BLaER1 treated with 17β-estradiol and CSF1 and Interleukin-3, amounts not matched to agents 10 nM and 100 nM (cell line): ENCODE measurements around the gene NEDD4L.

Source experiments
- H3K27ac ChIP-seq, 11 experiments: shearing (Covaris generic); formaldehyde crosslinking; 2 replicates each; pipeline ENCODE4 v1.8.1; 2022
- H3K27me3 ChIP-seq, 11 experiments: shearing (Covaris generic); formaldehyde crosslinking; 2 replicates each; pipeline ENCODE4 v1.8.1; 2022
- H3K36me3 ChIP-seq, 11 experiments: shearing (Covaris generic); formaldehyde crosslinking; 2 replicates each; pipeline ENCODE4 v1.8.1; 2022
- H3K4me1 ChIP-seq, 10 experiments: shearing (Covaris generic); formaldehyde crosslinking; 2 replicates each; pipeline ENCODE4 v1.8.1; 2022
- H3K4me2 ChIP-seq, 11 experiments: shearing (Covaris generic); formaldehyde crosslinking; 2 replicates each; pipeline ENCODE4 v1.8.1; 2022
- H3K4me3 ChIP-seq, 10 experiments: shearing (Covaris generic); formaldehyde crosslinking; 2 replicates each; pipeline ENCODE4 v1.8.1; 2022
- H3K9ac ChIP-seq, 11 experiments: shearing (Covaris generic); formaldehyde crosslinking; 2 replicates each; pipeline ENCODE4 v1.8.1; 2022
- H3K9me3 ChIP-seq, 11 experiments: shearing (Covaris generic); formaldehyde crosslinking; replicated peaks in 1 of 11; 2 replicates each; pipeline ENCODE4 v1.8.1; 2022
- H4K20me1 ChIP-seq, 11 experiments: shearing (Covaris generic); formaldehyde crosslinking; 2 replicates each; pipeline ENCODE4 v1.8.1; 2022
- Cebpa-rat ChIP-seq, 11 experiments: shearing (Covaris generic); IDR thresholded peaks; 2 replicates each; pipeline ENCODE4 v1.8.1; 2022

NEDD4L gene

DNA sequence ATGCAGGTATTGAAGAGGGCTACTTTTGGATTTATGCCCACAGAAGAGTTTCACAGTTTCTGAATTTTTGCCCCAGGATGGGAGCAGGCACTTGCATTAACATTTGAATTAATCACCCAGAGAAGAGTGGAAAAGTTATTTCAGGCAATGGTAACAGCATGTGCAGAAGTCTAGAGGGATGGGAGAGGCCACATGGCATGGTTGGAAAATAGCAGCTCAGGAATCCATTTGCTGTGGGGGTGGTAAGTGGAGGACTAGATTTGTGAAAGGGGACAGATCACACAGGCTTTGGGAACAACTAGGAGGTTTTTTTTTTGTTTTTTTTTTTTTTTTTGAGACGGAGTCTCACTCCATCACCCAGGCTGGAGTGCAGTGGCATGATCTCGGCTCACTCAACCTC is 65.2 kb downstream of the NEDD4L start:
- Histone ChIP-seq H4K20me1 (peaks cover 0 to 88% (median 6%) of the 10 kb centered on the region in 11 experiments; a peak in 10 of 22 replicates), H3K4me2 (no peak overlapping the region), H3K27me3 (no peaks in the 10 kb centered on the region), H3K4me1 (peaks cover 4 to 19% (median 8%) of the 10 kb centered on the region in 10 experiments; a peak in 15 of 20 replicates), H3K27ac (no peak overlapping the region), H3K36me3 (0 out of 22 replicates have a peak, but pooled peaks cover 0 to 3% (median 0%) of the 10 kb centered on the region in 11 experiments), H3K9me3 (no peaks in the 10 kb centered on the region), H3K9ac (no peak overlapping the region), H3K4me3 (no peak overlapping the region)
- no peak for TF ChIP-seq Cebpa-rat (IDR thresholded peaks at IDR 0.05)

GRCh38 chr18:58110398-58110797 is 66.4 kb downstream of the NEDD4L start:
- no peak for TF ChIP-seq Cebpa-rat (IDR thresholded peaks at IDR 0.05)
- H3K4me1 ChIP-seq: peaks cover 4 to 19% (median 8%) of the 10 kb centered on the region in 10 experiments; a peak in 14 of 20 replicates

GRCh38 chr18:58112174-58112573 is 68.1 kb downstream of the NEDD4L start:
- peaks cover 4 to 22% (median 9%) of the 10 kb centered on the region in 10 experiments; a peak in 14 of 20 replicates for H3K4me1 ChIP-seq
- H3K27ac ChIP-seq: no peak overlapping the region
- H3K27me3 ChIP-seq: no peaks in the 10 kb centered on the region
- TF ChIP-seq Cebpa-rat (IDR thresholded peaks at IDR 0.05): no peak
- no peak overlapping the region for H3K4me3 ChIP-seq
- no peaks in the 10 kb centered on the region for H3K9me3 ChIP-seq
- H3K4me2 ChIP-seq: no peak overlapping the region
- H3K36me3 ChIP-seq: 0 out of 22 replicates have a peak, but pooled peaks cover 0 to 3% (median 0%) of the 10 kb centered on the region in 11 experiments
- no peak overlapping the region for H3K9ac ChIP-seq
- H4K20me1 ChIP-seq: peaks cover 0 to 92% (median 13%) of the 10 kb centered on the region in 11 experiments; a peak in 13 of 22 replicates

More at GRCh38 chr18:58110398-58110797, 66.4 kb downstream of the NEDD4L start:
- H3K9ac ChIP-seq: no peak overlapping the region
- H3K4me2 ChIP-seq: no peak overlapping the region
- peaks cover 0 to 92% (median 11%) of the 10 kb centered on the region in 11 experiments; a peak in 12 of 22 replicates for H4K20me1 ChIP-seq
- 0 out of 22 replicates have a peak, but pooled peaks cover 0 to 3% (median 0%) of the 10 kb centered on the region in 11 experiments for H3K36me3 ChIP-seq
- no peaks in the 10 kb centered on the region for H3K9me3 ChIP-seq
- H3K4me3 ChIP-seq: no peak overlapping the region
- no peak overlapping the region for H3K27ac ChIP-seq
- H3K27me3 ChIP-seq: no peaks in the 10 kb centered on the region

DNA sequence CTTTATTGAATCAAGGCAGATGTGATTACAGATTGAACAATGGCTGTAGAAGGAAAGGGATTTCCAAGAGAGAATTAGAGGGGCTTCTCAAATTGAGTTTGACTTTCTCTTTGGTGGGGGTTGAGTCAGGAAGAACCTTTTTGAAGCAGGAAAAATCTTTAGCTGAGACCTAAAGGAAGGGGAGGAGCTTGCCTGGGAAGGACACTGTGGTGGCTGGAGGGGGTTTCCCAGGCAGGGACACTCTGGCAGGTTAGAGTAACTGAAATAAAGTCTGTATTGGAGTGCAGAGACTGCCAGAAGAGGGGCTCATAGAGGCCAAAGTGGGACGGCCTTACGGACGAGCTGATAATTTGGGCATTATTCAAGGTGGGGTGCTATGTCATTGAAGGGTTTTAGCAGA is 69.3 kb downstream of the NEDD4L start:
- no peak overlapping the region for H3K9ac ChIP-seq
- H3K9me3 ChIP-seq: no peaks in the 10 kb centered on the region
- H3K4me1 ChIP-seq: peaks cover 15 to 33% (median 20%) of the 10 kb centered on the region in 10 experiments
- no peak for TF ChIP-seq Cebpa-rat (IDR thresholded peaks at IDR 0.05)
- H3K36me3 ChIP-seq: 0 out of 22 replicates have a peak, but pooled peaks cover 0 to 3% (median 0%) of the 10 kb centered on the region in 11 experiments
- H3K27ac ChIP-seq: no peak overlapping the region
- peaks cover 0 to 92% (median 14%) of the 10 kb centered on the region in 11 experiments; a peak in 13 of 22 replicates for H4K20me1 ChIP-seq
- H3K4me3 ChIP-seq: no peak overlapping the region
- H3K4me2 ChIP-seq: peak overlapping the region in 10 of 11 experiments; percentile 10 to 45 (median 27); a peak in 9 of 22 replicates
- H3K27me3 ChIP-seq: no peaks in the 10 kb centered on the region

- H3K27ac ChIP-seq: no peak overlapping the region
- H4K20me1 ChIP-seq: peaks cover 0 to 91% (median 18%) of the 10 kb centered on the region in 11 experiments; a peak in 14 of 22 replicates
- H3K4me1 ChIP-seq: peaks cover 25 to 48% (median 31%) of the 10 kb centered on the region in 10 experiments
Observed at GRCh38 chr18:58114766-58115165, 70.7 kb downstream of the NEDD4L start.

DNA sequence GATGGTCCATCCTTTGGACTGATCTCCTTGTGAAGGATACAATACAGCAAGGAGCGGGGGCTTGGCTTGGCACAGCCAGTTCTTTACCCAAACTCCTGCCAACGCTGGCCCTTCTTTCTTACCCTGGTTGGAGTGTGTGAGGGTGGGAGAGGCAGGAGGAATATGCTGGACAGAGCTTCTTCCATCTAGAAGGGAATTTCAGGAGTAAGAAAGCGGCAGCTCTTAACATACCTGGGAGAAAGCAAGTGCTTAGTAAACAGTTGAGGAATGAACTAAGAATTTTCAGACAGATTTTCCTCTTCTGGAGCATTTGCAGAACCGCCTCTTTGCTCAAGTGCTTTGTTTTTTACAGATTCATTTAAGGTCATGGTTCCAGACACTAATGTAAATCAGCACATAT is 72.8 kb downstream of the NEDD4L start:
- no peak for TF ChIP-seq Cebpa-rat (IDR thresholded peaks at IDR 0.05)
- no peak overlapping the region for H3K9ac ChIP-seq
- no peaks in the 10 kb centered on the region for H3K9me3 ChIP-seq
- no peaks in the 10 kb centered on the region for H3K27me3 ChIP-seq
- no peak overlapping the region for H3K4me3 ChIP-seq
- peaks cover 0 to 87% (median 18%) of the 10 kb centered on the region in 11 experiments; a peak in 13 of 22 replicates for H4K20me1 ChIP-seq
- no peaks in the 10 kb centered on the region for H3K36me3 ChIP-seq
- H3K4me1 ChIP-seq: peaks cover 25 to 48% (median 31%) of the 10 kb centered on the region in 10 experiments
- H3K27ac ChIP-seq: no peak overlapping the region
- no peak overlapping the region for H3K4me2 ChIP-seq

More at GRCh38 chr18:58114766-58115165, 70.7 kb downstream of the NEDD4L start:
- Histone ChIP-seq H3K4me2 (no peak overlapping the region), H3K36me3 (0 out of 22 replicates have a peak, but pooled peaks cover 0 to 3% (median 0%) of the 10 kb centered on the region in 11 experiments), H3K4me3 (no peak overlapping the region), H3K27me3 (no peaks in the 10 kb centered on the region), H3K9me3 (no peaks in the 10 kb centered on the region), H3K9ac (no peak overlapping the region)
- TF ChIP-seq Cebpa-rat (IDR thresholded peaks at IDR 0.05): no peak

GRCh38 chr18:58117786-58118403 is 73.9 kb downstream of the NEDD4L start:
- Histone ChIP-seq H3K9me3 (no peaks in the 10 kb centered on the region), H3K27ac (peak overlapping the region in 8 of 11 experiments; percentile 21 to 70 (median 56); a peak in 14 of 22 replicates), H3K4me1 (peaks cover 25 to 46% (median 29%) of the 10 kb centered on the region in 10 experiments), H3K27me3 (no peaks in the 10 kb centered on the region), H4K20me1 (peaks cover 0 to 93% (median 20%) of the 10 kb centered on the region in 11 experiments; a peak in 14 of 22 replicates), H3K4me2 (peak overlapping the region; percentile 4 to 72 (median 60); a peak in 21 of 22 replicates), H3K36me3 (no peaks in the 10 kb centered on the region), H3K4me3 (no peak overlapping the region), H3K9ac (peak overlapping the region in 2 of 11 experiments; percentile 12 to 33; a peak in 2 of 22 replicates)
- no peak for TF ChIP-seq Cebpa-rat (IDR thresholded peaks at IDR 0.05)

GRCh38 chr18:58118536-58118935 is 74.5 kb downstream of the NEDD4L start:
- Histone ChIP-seq H3K4me3 (no peak overlapping the region), H3K9ac (peak overlapping the region in 5 of 11 experiments; percentile 4 to 35 (median 21); a peak in 4 of 22 replicates), H3K4me2 (peak overlapping the region; percentile 7 to 72 (median 60); a peak in 20 of 22 replicates), H4K20me1 (peaks cover 0 to 93% (median 23%) of the 10 kb centered on the region in 11 experiments; a peak in 14 of 22 replicates), H3K27me3 (no peaks in the 10 kb centered on the region), H3K36me3 (no peaks in the 10 kb centered on the region), H3K4me1 (peaks cover 19 to 40% (median 23%) of the 10 kb centered on the region in 10 experiments), H3K9me3 (no peaks in the 10 kb centered on the region), H3K27ac (peak overlapping the region in 8 of 11 experiments; percentile 21 to 71 (median 57); a peak in 15 of 22 replicates)
- peak in 4 of 11 experiments; percentile 34 to 66 (median 48); a peak in 4 of 22 replicates for TF ChIP-seq Cebpa-rat (IDR thresholded peaks at IDR 0.05)

GRCh38 chr18:58119819-58120218 is 75.8 kb downstream of the NEDD4L start:
- no peaks in the 10 kb centered on the region for H3K9me3 ChIP-seq
- H3K9ac ChIP-seq: no peak overlapping the region
- H3K27me3 ChIP-seq: no peaks in the 10 kb centered on the region
- peaks cover 18 to 38% (median 23%) of the 10 kb centered on the region in 10 experiments for H3K4me1 ChIP-seq
- no peaks in the 10 kb centered on the region for H3K36me3 ChIP-seq
- peak overlapping the region in 3 of 11 experiments; percentile 63 to 71 (median 70); a peak in 4 of 22 replicates for H3K27ac ChIP-seq
- H3K4me2 ChIP-seq: peak overlapping the region in 1 of 11 experiments; percentile 71; a peak in 1 of 22 replicates
- TF ChIP-seq Cebpa-rat (IDR thresholded peaks at IDR 0.05): no peak
- H3K4me3 ChIP-seq: no peak overlapping the region
- peaks cover 0 to 95% (median 30%) of the 10 kb centered on the region in 11 experiments; a peak in 15 of 22 replicates for H4K20me1 ChIP-seq
